Mesothelial cell of epicardium (in vitro differentiated cells): ENCODE measurements around the gene SUB1. TPM values are rescaled to one million over a fixed set of nuclear protein-coding genes. Genes with fewer than 3 reads are reported as not detected.

Experiments
- DNase-seq, 2 experiments: peaks; one replicate each; pipeline ENCODE4 v3.0.0; 2021; ENCODE audit warnings: low spot score in 2 of 2; ENCODE audit not compliant: unreplicated experiment in 2 of 2
- H3K27ac Mint-ChIP-seq: 2 replicates; pipeline ENCODE4 v1.8.0; 2021; ENCODE audit warnings: mixed read lengths
- H3K27me3 Mint-ChIP-seq: 2 replicates; pipeline ENCODE4 v1.8.0; 2021; ENCODE audit warnings: low read depth, mixed read lengths
- H3K36me3 Mint-ChIP-seq: 2 replicates; pipeline ENCODE4 v1.8.0; 2021; ENCODE audit warnings: mixed read lengths
- H3K4me1 Mint-ChIP-seq: 2 replicates; pipeline ENCODE4 v1.8.0; 2021; ENCODE audit warnings: mixed read lengths
- H3K4me3 Mint-ChIP-seq: 2 replicates; pipeline ENCODE4 v1.8.0; 2021; ENCODE audit warnings: mild to moderate bottlenecking, moderate library complexity, mixed read lengths
- H3K9me3 Mint-ChIP-seq: 2 replicates; pipeline ENCODE4 v1.8.0; 2021; ENCODE audit warnings: mixed read lengths
- CTCF ChIP-seq: fragments of 200-600 bp; sonication (generic); IDR thresholded peaks from one replicate; pipeline ENCODE4 v1.5.0; 2021; ENCODE audit warnings: antibody characterized with exemption; ENCODE audit not compliant: unreplicated experiment
- total RNA-seq: library from RNA; stranded (reverse); gene quantifications from 3 replicates; pipeline ENCODE4 v1.2.1, GENCODE V29; 2021

The SUB1 gene
- total RNA-seq, 1 donor from 2014 or later: 199 TPM

- H3K4me1 Mint-ChIP-seq: no peaks in the 10 kb centered on the region
- H3K27me3 Mint-ChIP-seq: no peaks in the 10 kb centered on the region
- no peaks in the 10 kb centered on the region for H3K9me3 Mint-ChIP-seq
- DNase-seq: no peak
- no peak overlapping the region for H3K27ac Mint-ChIP-seq
- peaks cover 46% of the 10 kb centered on the region for H3K36me3 Mint-ChIP-seq
- TF ChIP-seq CTCF: no peak
- no peak overlapping the region for H3K4me3 Mint-ChIP-seq
Observed at GRCh38 chr5:32598260-32598937, 13.0 kb downstream of the SUB1 start.

- Mint-ChIP-seq H3K27ac (no peak overlapping the region), H3K9me3 (no peaks in the 10 kb centered on the region), H3K36me3 (peaks cover 44% of the 10 kb centered on the region), H3K4me1 (no peaks in the 10 kb centered on the region), H3K4me3 (no peak overlapping the region), H3K27me3 (no peaks in the 10 kb centered on the region)
- no peak for DNase-seq
- TF ChIP-seq CTCF: no peak
Observed at GRCh38 chr5:32598997-32599549, 13.7 kb downstream of the SUB1 start.

GRCh38 chr5:32600054-32600622, 14.8 kb downstream of the SUB1 start:
- Mint-ChIP-seq H3K4me3 (no peak overlapping the region), H3K27ac (no peak overlapping the region), H3K9me3 (no peaks in the 10 kb centered on the region), H3K4me1 (no peaks in the 10 kb centered on the region), H3K27me3 (no peaks in the 10 kb centered on the region), H3K36me3 (peaks cover 47% of the 10 kb centered on the region)
- no peak for TF ChIP-seq CTCF
- no peak for DNase-seq

GRCh38 chr5:32601623-32602295, 16.4 kb downstream of the SUB1 start:
- Mint-ChIP-seq H3K27me3 (no peaks in the 10 kb centered on the region), H3K4me3 (no peak overlapping the region), H3K9me3 (no peaks in the 10 kb centered on the region), H3K36me3 (peaks cover 39% of the 10 kb centered on the region), H3K27ac (no peak overlapping the region), H3K4me1 (no peaks in the 10 kb centered on the region)
- DNase-seq: no peak
- TF ChIP-seq CTCF: no peak

- no peak for DNase-seq
- peaks cover 48% of the 10 kb centered on the region for H3K36me3 Mint-ChIP-seq
- H3K9me3 Mint-ChIP-seq: no peaks in the 10 kb centered on the region
- no peaks in the 10 kb centered on the region for H3K4me1 Mint-ChIP-seq
- TF ChIP-seq CTCF: no peak
- H3K27me3 Mint-ChIP-seq: no peaks in the 10 kb centered on the region
- H3K4me3 Mint-ChIP-seq: no peak overlapping the region
- H3K27ac Mint-ChIP-seq: peak overlapping the region; percentile 8
Observed at GRCh38 chr5:32602906-32603305, 17.5 kb downstream of the SUB1 start.
